Right atrium auricular region (tissue), 2 donors: ENCODE measurements around the gene PCDHB14. TPM values are rescaled to one million over a fixed set of nuclear protein-coding genes. Genes with fewer than 3 reads are reported as not detected.

Experiments used
- DNase-seq: peaks from one replicate; pipeline ENCODE4 v3.0.0-alpha.2; 2019; ENCODE audit warnings: low spot score
- H3K27ac ChIP-seq, 2 donors: fragments of 200-600 bp; sonication (generic); 1 replicate in 1 of 2; 2 replicates in 1 of 2; pipeline ENCODE4 v1.5.1; 2016 to 2019
- H3K27me3 ChIP-seq, 2 donors: fragments of 200-600 bp; sonication (generic); one replicate each; pipeline versions ENCODE4 v1.5.1 to v1.6.0; 2017 to 2019
- H3K36me3 ChIP-seq: fragments of 200-600 bp; sonication (generic); one replicate; pipeline ENCODE4 v1.5.1; 2016
- H3K4me1 ChIP-seq, 2 donors: fragments of 200-600 bp; sonication (generic); one replicate each; pipeline versions ENCODE4 v1.5.1 to v1.6.0; 2017 to 2019
- H3K4me3 ChIP-seq, 2 donors: fragments of 200-600 bp; sonication (generic); 1 replicate in 1 of 2; 2 replicates in 1 of 2; pipeline ENCODE4 v1.5.1; 2017 to 2019; ENCODE audit warnings: mild to moderate bottlenecking in 1 of 2, moderate library complexity in 1 of 2
- H3K9me3 ChIP-seq, 2 donors: fragments of 200-600 bp; sonication (generic); one replicate each; pipeline ENCODE4 v1.5.1; 2019
- CTCF ChIP-seq, 2 donors: fragments of 200-600 bp; sonication (generic); IDR thresholded peaks; one replicate each; pipeline ENCODE4 v1.5.1; 2019; ENCODE audit warnings: antibody characterized with exemption in 2 of 2
- total RNA-seq, 2 donors: library from RNA; depleted of rRNA; stranded (reverse); fragments of >200 nt; gene quantifications; one replicate each; pipeline ENCODE4 v1.1.0, GENCODE V29; 2016

The PCDHB14 gene
- total RNA-seq, 2 donors from 2014 or later, result 4.3 to 5.1 TPM

DNA sequence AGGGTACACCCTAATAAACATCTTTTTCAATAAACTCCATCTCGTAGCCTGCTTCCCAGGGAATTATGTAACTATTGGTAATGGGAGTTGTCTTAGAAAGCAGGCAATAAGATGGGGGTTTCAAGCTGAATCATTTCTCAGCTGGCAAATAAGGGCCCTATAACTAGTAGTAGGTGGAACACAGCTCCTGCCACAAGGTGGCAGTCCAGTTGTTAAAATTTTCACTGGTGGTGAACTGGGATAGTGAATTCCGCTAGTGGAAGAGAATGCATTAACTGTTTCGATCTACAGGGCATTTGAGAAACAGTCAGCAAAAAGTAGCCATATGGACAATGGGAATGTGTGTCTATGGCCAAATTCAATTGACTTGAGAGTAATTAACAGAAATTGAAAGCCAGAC, 49.8 kb downstream of the PCDHB14 start:
- Histone ChIP-seq H3K27me3 (no peaks in the 10 kb centered on the region), H3K36me3 (no peaks in the 10 kb centered on the region), H3K4me1 (no peaks in the 10 kb centered on the region), H3K4me3 (no peak overlapping the region), H3K9me3 (peaks cover 30 to 95% of the 10 kb centered on the region in 2 donors), H3K27ac (no peak overlapping the region)
- no peak for TF ChIP-seq CTCF (IDR thresholded peaks at IDR 0.05)
- DNase-seq, result no peak

Other genes starting within 250 kb of the PCDHB14 start
- gene PCDHB1, start 172.0 kb upstream of the PCDHB14 start, total RNA-seq, result not detected
- 1 to 10 TPM; 1.8 to 2.2 TPM for gene PCDHB2, start 128.7 kb upstream of the PCDHB14 start, total RNA-seq
- under 1 TPM; 0.63 to 0.83 TPM for gene PCDHB3, start 122.9 kb upstream of the PCDHB14 start, total RNA-seq
- gene PCDHB4, start 101.5 kb upstream of the PCDHB14 start, total RNA-seq, result 1 to 10 TPM; 1.6 to 2.6 TPM
- gene PCDHB5, start 88.1 kb upstream of the PCDHB14 start, total RNA-seq, result 1 to 10 TPM; 3.8 to 4.3 TPM
- gene PCDHB6, start 73.3 kb upstream of the PCDHB14 start, total RNA-seq, result under 1 TPM; 0.12 to 0.33 TPM
- 1 to 10 TPM; 1.0 to 1.4 TPM for gene PCDHB7, start 50.7 kb upstream of the PCDHB14 start, total RNA-seq
- 1 to 10 TPM in 1 of 2 donors, under 1 TPM in 1; 0.90 to 1.7 TPM for gene PCDHB8, start 45.6 kb upstream of the PCDHB14 start, total RNA-seq
- gene PCDHB16, start 41.0 kb upstream of the PCDHB14 start, total RNA-seq, result 1 to 10 TPM; 5.3 TPM
- 1 to 10 TPM; 1.7 to 2.5 TPM for gene PCDHB9, start 36.2 kb upstream of the PCDHB14 start, total RNA-seq
- gene PCDHB10, start 31.0 kb upstream of the PCDHB14 start, total RNA-seq, result 1 to 10 TPM; 2.0 to 2.5 TPM
- gene PCDHB11, start 23.7 kb upstream of the PCDHB14 start, total RNA-seq, result 1 to 10 TPM; 1.8 to 2.4 TPM
- 1 to 10 TPM; 1.8 to 2.3 TPM for gene PCDHB12, start 14.6 kb upstream of the PCDHB14 start, total RNA-seq
- 1 to 10 TPM; 4.2 to 5.0 TPM for gene PCDHB13, start 9.4 kb upstream of the PCDHB14 start, total RNA-seq
- 1 to 10 TPM; 3.2 to 5.3 TPM for gene PCDHB15, start 22.1 kb downstream of the PCDHB14 start, total RNA-seq
- not detected for gene SLC25A2, start 80.7 kb downstream of the PCDHB14 start, total RNA-seq
- 10 to 100 TPM; 73.9 to 82.6 TPM for gene TAF7, start 97.4 kb downstream of the PCDHB14 start, total RNA-seq
- 1 to 10 TPM; 1.4 to 2.0 TPM for gene PCDHGA1, start 107.2 kb downstream of the PCDHB14 start, total RNA-seq
- 1 to 10 TPM; 7.5 to 7.7 TPM for gene PCDHGA2, start 115.4 kb downstream of the PCDHB14 start, total RNA-seq
- gene PCDHGA3, start 120.5 kb downstream of the PCDHB14 start, total RNA-seq, result 1 to 10 TPM; 7.0 to 8.9 TPM
- 1 to 10 TPM; 2.4 to 3.3 TPM for gene PCDHGB1, start 126.8 kb downstream of the PCDHB14 start, total RNA-seq
- gene PCDHGA4, start 131.7 kb downstream of the PCDHB14 start, total RNA-seq, result 1 to 10 TPM; 4.4 to 5.7 TPM
- gene PCDHGB2, start 136.7 kb downstream of the PCDHB14 start, total RNA-seq, result 1 to 10 TPM; 5.2 to 6.7 TPM
- 1 to 10 TPM; 4.0 to 5.0 TPM for gene PCDHGA5, start 140.8 kb downstream of the PCDHB14 start, total RNA-seq
- 1 to 10 TPM; 5.4 to 7.2 TPM for gene PCDHGB3, start 146.9 kb downstream of the PCDHB14 start, total RNA-seq
- gene PCDHGA6, start 150.5 kb downstream of the PCDHB14 start, total RNA-seq, result 1 to 10 TPM; 4.7 to 5.3 TPM
- gene PCDHGA7, start 159.4 kb downstream of the PCDHB14 start, total RNA-seq, result 1 to 10 TPM; 4.9 to 6.1 TPM
- 1 to 10 TPM; 6.3 to 6.4 TPM for gene PCDHGB4, start 164.4 kb downstream of the PCDHB14 start, total RNA-seq
- 1 to 10 TPM; 5.0 to 5.7 TPM for gene PCDHGA8, start 169.3 kb downstream of the PCDHB14 start, total RNA-seq
- 1 to 10 TPM; 9.7 TPM for gene PCDHGB5, start 174.6 kb downstream of the PCDHB14 start, total RNA-seq
- 1 to 10 TPM; 3.7 to 5.2 TPM for gene PCDHGA9, start 179.4 kb downstream of the PCDHB14 start, total RNA-seq
- 1 to 10 TPM; 5.0 to 7.1 TPM for gene PCDHGB6, start 184.7 kb downstream of the PCDHB14 start, total RNA-seq
- gene PCDHGA10, start 189.6 kb downstream of the PCDHB14 start, total RNA-seq, result 1 to 10 TPM; 3.1 to 4.8 TPM
- gene PCDHGB7, start 194.3 kb downstream of the PCDHB14 start, total RNA-seq, result 10 to 100 TPM in 1 of 2 donors, 1 to 10 TPM in 1; 6.0 to 10.5 TPM
- 1 to 10 TPM; 3.0 to 4.5 TPM for gene PCDHGA11, start 197.7 kb downstream of the PCDHB14 start, total RNA-seq
- 1 to 10 TPM; 6.2 to 7.7 TPM for gene PCDHGA12, start 207.2 kb downstream of the PCDHB14 start, total RNA-seq